Measurements from ENCODE around the gene WDR45B.
A peak's percentile ranks its signal among the peaks of the same experiment; 100 is the strongest.

The WDR45B gene

DNA sequence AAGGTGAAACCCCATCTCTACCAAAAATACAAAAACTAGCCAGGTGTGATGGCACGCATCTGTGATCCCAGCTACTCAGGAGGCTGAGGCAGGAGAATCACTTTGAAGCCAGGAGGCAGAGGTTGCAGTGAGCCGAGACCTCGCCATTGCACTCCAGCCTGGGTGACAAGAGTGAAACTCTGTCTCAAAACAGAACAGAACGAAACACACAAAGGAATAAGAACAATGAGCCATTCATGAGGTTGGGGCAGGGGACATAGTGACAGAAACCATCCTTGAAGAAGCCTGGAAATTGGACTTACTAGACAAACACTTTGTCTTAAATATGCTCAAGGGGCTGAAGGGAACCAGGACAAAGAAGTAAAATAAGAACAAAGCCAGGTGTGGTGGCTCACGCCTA, 39.4 kb downstream of the WDR45B start:
- H3K4me3 ChIP-seq (ENCODE audit: low read depth, low read length) = no peak overlapping the region
- TF ChIP-seq, protein P1, sequence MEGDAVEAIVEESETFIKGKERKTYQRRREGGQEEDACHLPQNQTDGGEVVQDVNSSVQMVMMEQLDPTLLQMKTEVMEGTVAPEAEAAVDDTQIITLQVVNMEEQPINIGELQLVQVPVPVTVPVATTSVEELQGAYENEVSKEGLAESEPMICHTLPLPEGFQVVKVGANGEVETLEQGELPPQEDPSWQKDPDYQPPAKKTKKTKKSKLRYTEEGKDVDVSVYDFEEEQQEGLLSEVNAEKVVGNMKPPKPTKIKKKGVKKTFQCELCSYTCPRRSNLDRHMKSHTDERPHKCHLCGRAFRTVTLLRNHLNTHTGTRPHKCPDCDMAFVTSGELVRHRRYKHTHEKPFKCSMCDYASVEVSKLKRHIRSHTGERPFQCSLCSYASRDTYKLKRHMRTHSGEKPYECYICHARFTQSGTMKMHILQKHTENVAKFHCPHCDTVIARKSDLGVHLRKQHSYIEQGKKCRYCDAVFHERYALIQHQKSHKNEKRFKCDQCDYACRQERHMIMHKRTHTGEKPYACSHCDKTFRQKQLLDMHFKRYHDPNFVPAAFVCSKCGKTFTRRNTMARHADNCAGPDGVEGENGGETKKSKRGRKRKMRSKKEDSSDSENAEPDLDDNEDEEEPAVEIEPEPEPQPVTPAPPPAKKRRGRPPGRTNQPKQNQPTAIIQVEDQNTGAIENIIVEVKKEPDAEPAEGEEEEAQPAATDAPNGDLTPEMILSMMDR (conservative IDR thresholded peaks at IDR 0.05; ENCODE audit: low read depth, low read length) = no peak

DNA sequence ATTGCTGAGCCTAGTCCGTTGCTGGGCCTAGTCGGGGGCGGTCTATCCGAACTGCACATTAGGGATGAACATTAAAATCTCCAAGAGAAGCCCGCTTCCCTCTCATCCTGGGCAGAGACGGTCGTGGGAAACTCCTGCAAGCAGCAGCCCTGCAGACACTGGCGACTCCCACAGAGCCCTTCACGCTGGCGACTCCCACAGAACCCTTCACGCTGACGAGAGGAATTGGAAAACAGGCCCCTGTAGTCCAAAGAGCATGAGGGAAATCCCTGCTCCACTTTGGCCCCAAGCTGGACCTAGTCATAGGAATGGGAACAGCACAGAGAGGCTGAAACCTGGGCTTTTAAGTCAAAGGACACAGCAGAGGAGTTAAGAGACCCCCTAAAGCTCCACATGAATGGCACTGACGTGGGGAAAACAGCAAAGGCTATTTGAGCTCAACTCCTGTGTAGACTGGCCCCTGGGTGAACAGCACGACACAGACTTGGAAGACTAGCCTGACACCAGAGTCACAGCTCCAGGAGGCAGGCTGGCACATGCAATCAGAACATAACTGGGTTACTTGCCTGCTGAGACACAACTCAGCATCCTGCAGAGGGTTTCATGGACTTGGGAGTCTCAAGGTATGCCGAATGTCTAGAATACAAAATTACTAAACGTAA, 42.2 kb downstream of the WDR45B start:
- DNase-seq (ENCODE audit: low read depth) = no peak
- no peak overlapping the region for H3K4me3 ChIP-seq (ENCODE audit: low read depth, low read length)
- TF ChIP-seq, protein P1 (conservative IDR thresholded peaks at IDR 0.05; ENCODE audit: low read depth, low read length) = no peak

More for the DNA sequence above, 39.4 kb downstream of the WDR45B start:
- DNase-seq (ENCODE audit: low read depth) = no peak

DNA sequence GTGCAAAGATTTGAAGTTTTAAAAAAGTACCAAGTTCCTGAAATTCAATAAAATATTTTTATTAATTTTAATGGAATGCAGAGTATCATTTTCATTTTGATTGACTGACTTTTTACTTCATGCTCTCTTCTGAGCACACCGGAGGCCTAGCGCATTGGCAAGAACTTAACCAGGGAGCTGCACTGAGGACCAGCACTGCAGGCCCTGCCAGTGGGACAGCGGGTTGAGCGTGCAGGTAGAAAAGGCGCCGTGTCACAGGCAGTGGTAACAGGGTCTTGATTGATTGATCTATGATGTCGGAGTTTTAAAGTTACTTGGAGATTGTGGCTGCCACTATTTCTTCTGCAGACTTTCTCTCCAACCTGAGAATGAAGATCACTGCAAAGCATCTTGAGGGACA, 43.7 kb downstream of the WDR45B start:
- TF ChIP-seq, protein P1 (conservative IDR thresholded peaks at IDR 0.05; ENCODE audit: low read depth, low read length) = no peak

DNA sequence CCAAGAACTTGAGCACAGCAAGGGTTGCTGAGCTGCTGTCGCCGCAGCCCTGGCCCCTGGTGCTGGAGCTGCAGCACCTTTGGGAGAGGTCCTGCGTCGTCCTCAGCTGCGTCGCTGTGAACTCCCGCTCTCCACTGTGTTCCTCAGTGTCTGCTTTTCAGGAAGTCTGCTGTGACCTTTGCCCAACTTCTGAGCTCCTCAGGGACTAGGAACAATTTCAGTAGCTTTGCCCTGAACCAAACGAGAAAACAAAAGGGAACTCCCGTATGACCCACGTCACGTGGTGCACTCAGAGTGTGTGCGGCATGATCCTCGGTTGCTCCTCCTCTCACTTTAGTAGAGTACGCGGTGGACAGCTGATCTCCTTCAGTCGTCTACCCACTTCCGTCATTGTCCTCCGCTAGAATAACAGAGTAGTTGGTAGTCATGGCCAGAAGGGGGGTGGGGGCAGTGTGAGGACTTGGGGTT, 44.2 kb downstream of the WDR45B start:
- peak; percentile 69 for DNase-seq (ENCODE audit: low read depth)
- H3K4me3 ChIP-seq (ENCODE audit: low read depth, low read length) = no peak overlapping the region
- TF ChIP-seq, protein P1 (conservative IDR thresholded peaks at IDR 0.05; ENCODE audit: low read depth, low read length) = no peak

More for the DNA sequence above, 43.7 kb downstream of the WDR45B start:
- no peak for DNase-seq (ENCODE audit: low read depth)
- no peak overlapping the region for H3K4me3 ChIP-seq (ENCODE audit: low read depth, low read length)

DNA sequence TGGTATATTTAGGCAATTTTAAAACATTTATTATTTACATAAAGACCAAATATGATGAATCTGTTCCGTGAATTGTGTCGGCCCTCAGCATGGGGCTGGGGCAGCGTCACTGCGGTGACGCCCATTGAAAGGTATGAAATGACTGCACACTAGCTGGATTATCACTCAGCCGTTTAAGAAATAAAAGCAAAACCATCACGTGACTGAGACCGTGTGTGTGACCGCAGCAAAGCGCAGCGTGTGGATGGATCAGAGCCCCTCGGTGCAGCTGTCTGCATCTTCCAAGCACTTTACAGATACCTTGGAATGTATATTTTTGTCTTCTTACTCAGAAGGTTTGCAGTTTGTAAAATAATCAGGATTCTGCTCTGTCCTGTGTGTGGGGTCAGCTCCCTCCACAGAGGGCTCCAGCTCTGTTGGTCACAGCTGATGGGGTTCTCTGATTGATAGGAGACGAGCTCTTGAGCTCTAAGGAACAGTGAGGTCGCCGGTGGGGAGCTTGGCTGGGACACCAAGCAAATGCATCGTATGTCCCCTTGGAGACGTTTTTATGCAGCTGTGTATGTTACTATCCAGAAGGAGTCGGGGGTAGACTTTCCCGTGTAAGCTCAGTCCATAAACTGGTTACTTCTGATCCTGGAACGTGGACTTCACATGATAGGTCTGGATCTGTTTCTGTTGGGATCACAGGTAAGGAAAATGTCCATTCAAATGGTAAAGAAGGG, 45.1 kb downstream of the WDR45B start:
- H3K4me3 ChIP-seq (ENCODE audit: low read depth, low read length) = no peak overlapping the region
- TF ChIP-seq, protein P1 (conservative IDR thresholded peaks at IDR 0.05; ENCODE audit: low read depth, low read length) = no peak
- DNase-seq (ENCODE audit: low read depth) = peak; percentile 57

DNA sequence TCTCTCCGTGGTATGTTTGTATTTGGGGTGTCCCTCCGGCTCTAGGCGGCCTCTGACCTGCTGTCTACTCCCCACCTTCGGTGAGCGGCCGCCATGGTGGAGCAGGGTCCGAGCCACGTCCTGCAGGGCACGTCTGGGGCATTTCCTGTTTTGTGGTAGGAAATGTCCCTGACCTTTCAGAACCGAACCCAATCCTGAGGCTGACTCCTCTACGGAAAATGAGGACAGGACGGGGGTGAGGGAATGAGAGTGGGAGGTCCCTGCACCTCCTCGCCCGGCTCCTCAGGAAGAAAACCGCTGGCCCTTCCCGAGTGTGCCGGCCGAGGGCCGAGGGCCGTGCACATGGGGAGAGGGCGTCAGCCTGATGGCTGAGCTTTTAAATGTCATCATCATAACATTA, 45.8 kb downstream of the WDR45B start:
- H3K4me3 ChIP-seq (ENCODE audit: low read depth, low read length) = no peak overlapping the region
- DNase-seq (ENCODE audit: low read depth) = peak; percentile 19
- TF ChIP-seq, protein P1 (conservative IDR thresholded peaks at IDR 0.05; ENCODE audit: low read depth, low read length) = no peak

Data from choroid plexus epithelial cell (primary cell).